HG03575 (cell line): Measurements from ENCODE around the gene KCNK1.

Experiments used
- ATAC-seq: cut with Tn5 transposase; IDR thresholded peaks from one replicate; pipeline ENCODE4 v1.9.1; 2021; ENCODE audit not compliant: unreplicated experiment, insufficient number of reproducible peaks, low FRiP score; ENCODE audit errors: extremely low read depth

KCNK1 gene

GRCh38 chr1:233629305-233629935 lies 15.5 kb downstream of the KCNK1 start:
- ATAC-seq = no peak

DNA sequence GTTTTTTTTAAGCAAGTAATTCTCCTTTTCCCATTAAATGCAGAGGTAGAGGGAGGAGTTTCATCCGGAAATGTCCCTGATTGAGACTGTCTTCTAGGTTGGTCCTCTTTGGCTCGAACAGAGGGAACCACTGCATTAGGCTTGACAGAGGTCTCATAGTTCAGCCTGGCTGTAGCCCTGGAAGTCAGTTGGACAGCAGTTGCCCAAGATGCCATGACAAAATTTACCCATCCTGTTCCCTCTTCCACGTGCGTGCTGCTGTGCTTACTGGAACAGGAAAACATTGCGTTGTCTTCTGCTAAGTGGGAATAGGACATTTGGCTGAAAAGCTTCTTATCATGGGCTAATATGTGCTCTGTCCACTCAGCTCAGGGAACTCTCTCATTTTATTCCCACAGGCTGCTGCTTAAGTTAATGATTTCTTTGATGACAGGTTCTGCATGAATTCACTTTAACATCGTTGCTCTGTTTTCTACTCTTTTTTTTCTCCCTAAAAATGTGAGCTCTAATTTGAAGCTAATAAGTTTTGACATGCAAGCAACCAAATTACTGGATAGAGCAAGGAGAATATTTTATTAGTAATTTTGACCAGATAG lies 18.0 kb downstream of the KCNK1 start:
- ATAC-seq = no peak

- no peak for ATAC-seq
These were observed 18.5 kb downstream of the KCNK1 start for GRCh38 chr1:233632436-233632835.

GRCh38 chr1:233635765-233636502 lies 22.0 kb downstream of the KCNK1 start:
- ATAC-seq = no peak

- no peak for ATAC-seq
These were observed 22.6 kb downstream of the KCNK1 start for GRCh38 chr1:233636503-233636877.

DNA sequence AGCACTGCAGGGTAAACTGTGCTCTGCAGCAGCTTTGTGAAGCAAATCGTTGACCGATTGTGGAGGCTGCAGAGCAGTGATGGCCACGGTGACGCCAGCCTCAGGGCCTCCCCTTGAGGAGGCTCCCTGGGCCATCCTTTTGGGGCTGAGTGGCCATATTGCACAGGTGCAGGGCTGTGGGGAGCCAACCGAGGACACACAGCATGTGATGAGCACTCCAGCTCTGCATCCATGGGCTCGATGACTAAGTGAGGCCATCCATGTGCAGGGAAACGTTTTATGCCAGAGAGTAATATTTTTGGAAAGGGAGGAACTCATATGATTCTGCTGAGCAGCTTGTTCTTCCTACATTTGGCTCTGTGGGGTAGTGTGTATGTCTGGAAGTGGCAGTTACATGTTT lies 24.6 kb downstream of the KCNK1 start:
- no peak for ATAC-seq

GRCh38 chr1:233639611-233640010 lies 25.7 kb downstream of the KCNK1 start:
- no peak for ATAC-seq

GRCh38 chr1:233640179-233640578 lies 26.3 kb downstream of the KCNK1 start:
- no peak for ATAC-seq

DNA sequence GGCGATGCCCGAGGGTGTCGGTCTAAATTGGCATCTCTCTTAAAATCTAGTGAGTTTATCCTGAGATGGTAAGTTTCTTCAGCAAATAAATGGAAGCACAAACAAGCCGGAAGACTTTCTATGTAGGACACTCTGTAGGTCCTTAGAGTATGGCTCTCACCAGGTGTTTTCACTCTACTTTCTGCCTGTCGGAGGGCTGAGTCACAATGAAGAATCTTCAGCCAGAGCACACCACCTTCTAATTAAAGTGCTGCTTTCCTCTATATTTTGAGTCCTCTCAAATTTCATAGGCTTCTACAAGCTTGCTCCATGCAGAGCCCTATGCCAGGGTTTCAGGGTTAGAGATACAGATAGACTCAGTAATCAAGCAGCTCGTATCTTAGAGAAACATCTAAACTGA lies 27.1 kb downstream of the KCNK1 start:
- no peak for ATAC-seq

- no peak for ATAC-seq
These were observed 33.2 kb downstream of the KCNK1 start for GRCh38 chr1:233647073-233647472.

DNA sequence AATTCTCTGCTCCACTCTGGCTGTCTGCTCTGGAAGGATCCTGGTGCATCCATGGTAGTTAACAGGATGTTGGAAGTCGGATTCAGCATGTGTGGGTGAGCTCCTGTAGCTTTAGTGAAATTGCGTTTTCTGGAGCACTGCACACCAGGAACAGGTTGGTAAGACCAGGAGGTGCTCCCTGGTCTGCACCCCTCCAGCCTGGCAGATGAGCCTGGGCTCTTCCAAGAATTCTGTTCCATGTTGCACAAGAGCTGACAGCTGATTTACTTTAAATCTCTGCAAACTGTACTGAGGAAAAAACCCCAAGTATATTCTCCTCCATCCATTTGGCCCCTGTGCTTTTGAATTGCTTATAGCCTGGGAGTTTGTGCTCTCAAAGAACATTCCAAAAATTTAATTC lies 33.7 kb downstream of the KCNK1 start:
- ATAC-seq = no peak

DNA sequence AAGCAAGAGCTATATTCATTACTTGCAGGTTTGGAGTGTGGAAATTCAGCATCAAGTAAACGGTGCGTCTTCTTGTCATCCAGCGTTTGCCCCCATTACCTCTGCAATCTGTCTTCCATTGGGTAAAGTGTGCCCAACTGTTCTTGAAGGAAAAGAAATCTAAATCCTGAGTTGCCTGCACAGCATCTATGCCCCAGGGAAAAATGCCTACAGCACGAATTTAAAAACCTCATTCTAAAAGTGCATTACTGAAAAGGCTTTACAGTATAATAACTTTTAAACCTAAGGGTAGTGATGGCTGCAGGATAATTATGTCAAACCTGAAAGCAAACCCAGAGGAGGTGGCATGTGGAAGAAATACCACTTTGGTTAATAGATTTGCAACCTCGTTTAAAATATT lies 37.2 kb downstream of the KCNK1 start:
- ATAC-seq = no peak

- no peak for ATAC-seq
These were observed 37.8 kb downstream of the KCNK1 start for GRCh38 chr1:233651563-233652233.

- ATAC-seq = no peak
These were observed 38.6 kb downstream of the KCNK1 start for GRCh38 chr1:233652526-233652925.

- ATAC-seq = no peak
These were observed 40.9 kb downstream of the KCNK1 start for GRCh38 chr1:233654658-233655280.

DNA sequence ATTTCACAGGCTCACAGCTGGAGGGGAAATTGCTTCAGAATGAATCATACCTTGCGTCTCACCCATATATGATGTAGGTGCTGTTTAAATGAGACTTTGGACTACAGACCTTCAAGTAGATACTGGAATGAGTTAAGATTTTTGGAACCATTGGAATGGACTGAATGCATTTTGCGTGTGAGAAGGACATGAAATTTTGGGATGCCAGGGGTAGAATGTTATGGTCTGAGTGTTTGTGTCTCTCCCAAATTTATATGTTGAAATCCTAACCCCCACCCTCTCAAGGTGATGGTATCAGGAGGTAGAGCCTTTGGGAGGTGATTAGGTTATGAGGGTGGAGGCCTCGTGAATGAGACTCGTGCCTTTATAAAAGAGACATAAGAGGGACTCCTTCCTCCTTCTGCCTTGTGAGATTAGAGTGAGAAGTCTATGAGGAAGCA lies 41.4 kb downstream of the KCNK1 start:
- no peak for ATAC-seq

- ATAC-seq = no peak
These were observed 42.2 kb downstream of the KCNK1 start for GRCh38 chr1:233656032-233656635.

GRCh38 chr1:233656687-233657086 lies 42.8 kb downstream of the KCNK1 start:
- no peak for ATAC-seq

DNA sequence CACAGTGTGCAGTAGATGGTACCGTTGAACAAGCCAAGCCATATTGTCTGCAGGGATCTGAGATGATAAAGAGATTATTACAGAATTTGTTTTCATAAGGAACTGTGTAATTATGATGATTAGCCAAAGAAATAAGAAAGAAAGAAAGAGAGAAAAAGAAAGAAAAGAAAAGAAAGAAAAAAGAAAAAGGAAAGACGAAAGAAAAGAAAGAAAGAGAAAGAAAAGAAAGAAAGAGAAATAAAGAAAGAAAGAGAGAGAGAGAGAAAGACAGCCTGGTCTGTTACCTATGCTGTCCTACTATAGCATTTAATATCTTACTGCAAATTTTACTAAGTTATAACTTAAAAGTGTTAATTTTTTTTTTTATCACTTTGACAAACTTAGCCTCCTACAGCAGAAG lies 43.6 kb downstream of the KCNK1 start:
- ATAC-seq = no peak
